HEK293T (cell line): Measurements from ENCODE around the gene GMDS.

Experiments used
- CTCF ChIA-PET: fragments of 350-600 bp; formaldehyde crosslinking; extraction: SDS; loops from one replicate; lab custom pipeline; 2021; ENCODE audit warnings: antibody characterized with exemption, inconsistent platforms; lab: Yijun Ruan, JAX
- POLR2A ChIA-PET: fragments of 350-600 bp; formaldehyde crosslinking; extraction: SDS; loops from one replicate; lab custom pipeline; 2020; ENCODE audit warnings: antibody characterized with exemption, inconsistent platforms; lab: Yijun Ruan, JAX
- DNase-seq: peaks from one replicate; pipeline ENCODE4 v3.0.0; 2012; ENCODE audit warnings: mixed read lengths; ENCODE audit errors: extremely low spot score
- ARNT ChIP-seq: fragments of 450-650 bp; IDR thresholded peaks from 2 replicates; pipeline ENCODE4 v1.6.1; 2017; ENCODE audit warnings: mild to moderate bottlenecking
- BHLHE40 ChIP-seq: fragments of 450-650 bp; IDR thresholded peaks from 2 replicates; pipeline ENCODE4 v1.6.1; 2016; ENCODE audit warnings: mild to moderate bottlenecking, moderate library complexity, borderline replicate concordance
- CTBP1 ChIP-seq: fragments of 450-650 bp; IDR thresholded peaks from 2 replicates; pipeline ENCODE4 v1.6.1; 2016; ENCODE audit warnings: borderline replicate concordance
- ELF4 ChIP-seq: fragments of 450-650 bp; IDR thresholded peaks from 2 replicates; pipeline ENCODE4 v1.6.1; 2017; ENCODE audit warnings: antibody characterized with exemption
- FOXA1 ChIP-seq: fragments of 450-650 bp; IDR thresholded peaks from 2 replicates; pipeline ENCODE4 v1.6.1; 2016; ENCODE audit warnings: mild to moderate bottlenecking
- FOXK2 ChIP-seq: fragments of 450-650 bp; IDR thresholded peaks from 2 replicates; pipeline ENCODE4 v1.6.1; 2016; ENCODE audit warnings: mild to moderate bottlenecking
- FOXM1 ChIP-seq: fragments of 450-650 bp; IDR thresholded peaks from 2 replicates; pipeline ENCODE4 v1.6.1; 2017; ENCODE audit warnings: mild to moderate bottlenecking, borderline replicate concordance
- HDGF ChIP-seq: fragments of 450-650 bp; IDR thresholded peaks from 2 replicates; pipeline ENCODE4 v1.6.1; 2017; ENCODE audit warnings: antibody characterized with exemption, borderline replicate concordance
- L3MBTL2 ChIP-seq: fragments of 450-650 bp; conservative IDR thresholded peaks from 2 replicates; pipeline ENCODE4 v1.6.1; 2016; ENCODE audit warnings: mild to moderate bottlenecking
- LEF1 ChIP-seq: fragments of 450-650 bp; IDR thresholded peaks from 2 replicates; pipeline ENCODE4 v1.6.1; 2017; ENCODE audit warnings: mild to moderate bottlenecking, borderline replicate concordance
- NFRKB ChIP-seq: fragments of 450-650 bp; IDR thresholded peaks from 2 replicates; pipeline ENCODE4 v1.6.1; 2016; ENCODE audit warnings: mild to moderate bottlenecking, moderate library complexity
- PKNOX1 ChIP-seq: fragments of 450-650 bp; IDR thresholded peaks from 2 replicates; pipeline ENCODE4 v1.6.1; 2016
- SP1 ChIP-seq: fragments of 450-650 bp; IDR thresholded peaks from 2 replicates; pipeline ENCODE4 v1.6.1; 2017
- SUZ12 ChIP-seq: fragments of 450-650 bp; IDR thresholded peaks from 2 replicates; pipeline ENCODE4 v1.6.1; 2016; ENCODE audit warnings: mild to moderate bottlenecking
- TARDBP ChIP-seq: fragments of 450-650 bp; IDR thresholded peaks from 2 replicates; pipeline ENCODE4 v1.6.1; 2016
- ZNF384 ChIP-seq: fragments of 450-650 bp; IDR thresholded peaks from 2 replicates; pipeline ENCODE4 v1.6.1; 2016

GMDS gene

GRCh38 chr6:1591926-1592325 is 653.5 kb downstream of the GMDS start:
- CTCF ChIA-PET: interaction anchor here (0.7 kb wide), 1 partner anchor 767 kb away, joined by 3 read pairs; no protein-coding TSS in a partner anchor
- no peak for DNase-seq
- TF ChIP-seq CTBP1: no peak
- no peak for TF ChIP-seq PKNOX1
- no peak for TF ChIP-seq FOXA1
- no peak for TF ChIP-seq NFRKB
- TF ChIP-seq LEF1: no peak
- no peak for TF ChIP-seq ELF4
- TF ChIP-seq L3MBTL2: no peak
- POLR2A ChIA-PET: interaction anchor here (0.8 kb wide), 1 partner anchor 15 kb away, joined by 3 read pairs; no protein-coding TSS in a partner anchor

- TF ChIP-seq ZNF384 (no peak), PKNOX1 (no peak), HDGF (no peak), SUZ12 (no peak), L3MBTL2 (no peak), NFRKB (no peak), CTBP1 (no peak), BHLHE40 (no peak), FOXM1 (no peak), FOXA1 (no peak), FOXK2 (no peak), SP1 (no peak), ARNT (no peak)
- DNase-seq: no peak
- POLR2A ChIA-PET: no interaction called here
- CTCF ChIA-PET: interaction anchor here (1.0 kb wide), 1 partner anchor 14 kb away, joined by 3 read pairs; no protein-coding TSS in a partner anchor
These were observed 654.2 kb downstream of the GMDS start for GRCh38 chr6:1591243-1591642.

- DNase-seq: no peak
- CTCF ChIA-PET: interaction anchor here (1.0 kb wide), 1 partner anchor 13 kb away, joined by 3 read pairs; no protein-coding TSS in a partner anchor
- TF ChIP-seq BHLHE40: no peak
- POLR2A ChIA-PET: no interaction called here
These were observed 654.8 kb downstream of the GMDS start for GRCh38 chr6:1590580-1590979.

GRCh38 chr6:1589208-1589607 is 656.2 kb downstream of the GMDS start:
- ChIA-PET POLR2A (no interaction called here), CTCF (no interaction called here)
- TF ChIP-seq L3MBTL2 (no peak), LEF1 (no peak), BHLHE40 (no peak), NFRKB (no peak), FOXA1 (no peak), ARNT (no peak), CTBP1 (no peak), HDGF (no peak), TARDBP (no peak), PKNOX1 (no peak)
- DNase-seq: no peak

GRCh38 chr6:1587977-1588376 is 657.4 kb downstream of the GMDS start:
- TF ChIP-seq FOXM1 (no peak), TARDBP (no peak), PKNOX1 (no peak), SUZ12 (no peak), ZNF384 (no peak), ELF4 (no peak), L3MBTL2 (no peak), HDGF (no peak), CTBP1 (no peak), ARNT (no peak), SP1 (no peak), NFRKB (no peak), BHLHE40 (no peak), FOXK2 (no peak), LEF1 (no peak), FOXA1 (no peak)
- ChIA-PET CTCF (no interaction called here), POLR2A (no interaction called here)
- DNase-seq: no peak

- TF ChIP-seq ZNF384 (no peak), ARNT (no peak), PKNOX1 (no peak), HDGF (no peak), SP1 (no peak), FOXM1 (no peak), BHLHE40 (no peak)
- ChIA-PET POLR2A (no interaction called here), CTCF (no interaction called here)
- DNase-seq: no peak
These were observed 657.9 kb downstream of the GMDS start for GRCh38 chr6:1587546-1587945.
